Ishikawa (cell line): ENCODE results near the gene SLC32A1.

Experiments used
- CEBPB ChIP-seq: IDR thresholded peaks from 2 replicates; pipeline ENCODE4 v1.6.1; 2012
- EP300 ChIP-seq: IDR thresholded peaks from 2 replicates; pipeline ENCODE4 v1.6.1; 2012; ENCODE audit warnings: borderline replicate concordance
- FOXM1 ChIP-seq: IDR thresholded peaks from 2 replicates; pipeline ENCODE4 v1.6.1; 2012; ENCODE audit warnings: low read depth, borderline replicate concordance
- MAX ChIP-seq: IDR thresholded peaks from 2 replicates; pipeline ENCODE4 v1.6.1; 2012
- NFIC ChIP-seq: IDR thresholded peaks from 2 replicates; pipeline ENCODE4 v1.6.1; 2012
- REST ChIP-seq: IDR thresholded peaks from 2 replicates; pipeline ENCODE4 v1.6.1; 2012; ENCODE audit warnings: low read depth, mild to moderate bottlenecking
- TCF12 ChIP-seq: IDR thresholded peaks from 2 replicates; pipeline ENCODE4 v1.6.1; 2012; ENCODE audit warnings: low read depth
- TEAD4 ChIP-seq: IDR thresholded peaks from 2 replicates; pipeline ENCODE4 v1.6.1; 2012
- USF1 ChIP-seq: IDR thresholded peaks from 2 replicates; pipeline ENCODE4 v1.6.1; 2012
- ZBTB7A ChIP-seq: IDR thresholded peaks from 2 replicates; pipeline ENCODE4 v1.6.1; 2012; ENCODE audit warnings: low read depth

- TF ChIP-seq CEBPB, result no peak
- no peak for TF ChIP-seq ZBTB7A
- TF ChIP-seq REST, result no peak
- TF ChIP-seq FOXM1, result no peak
- TF ChIP-seq EP300, result no peak
- no peak for TF ChIP-seq TEAD4
- TF ChIP-seq MAX, result no peak
- TF ChIP-seq TCF12, result no peak
- TF ChIP-seq NFIC, result no peak
- TF ChIP-seq USF1, result no peak
These were observed 24.5 kb downstream of the SLC32A1 start for GRCh38 chr20:38748861-38749149.
